Astrocyte of the cerebellum (primary cell): Measurements from ENCODE around the gene RAPGEF4.
"Not testable (repeated sequence)": the region's sequence is repeated elsewhere in the genome, so short reads cannot be mapped to it uniquely, and the experiment has no call there.

Experiments
- DNase-seq: peaks from one replicate; pipeline ENCODE4 v3.0.0-alpha.2; 2011; ENCODE audit warnings: low read depth
- H3K4me3 ChIP-seq: 2 replicates; pipeline ENCODE4 v1.5.1; 2011; ENCODE audit warnings: mild to moderate bottlenecking, low read depth, low read length, moderate library complexity
- in situ Hi-C: cut with HindIII; loops from 2 replicates; pipeline ENCODE4 v1.10.0; 2017; ENCODE audit warnings: low sequenced_read_pairs
- TF ChIP-seq, protein P1 (sequence below): IDR thresholded peaks from 2 replicates; pipeline ENCODE4 v1.5.1; 2012; ENCODE audit warnings: low read length, low read depth, moderate library complexity, mild to moderate bottlenecking; ENCODE audit errors: missing control alignments

The RAPGEF4 gene

DNA sequence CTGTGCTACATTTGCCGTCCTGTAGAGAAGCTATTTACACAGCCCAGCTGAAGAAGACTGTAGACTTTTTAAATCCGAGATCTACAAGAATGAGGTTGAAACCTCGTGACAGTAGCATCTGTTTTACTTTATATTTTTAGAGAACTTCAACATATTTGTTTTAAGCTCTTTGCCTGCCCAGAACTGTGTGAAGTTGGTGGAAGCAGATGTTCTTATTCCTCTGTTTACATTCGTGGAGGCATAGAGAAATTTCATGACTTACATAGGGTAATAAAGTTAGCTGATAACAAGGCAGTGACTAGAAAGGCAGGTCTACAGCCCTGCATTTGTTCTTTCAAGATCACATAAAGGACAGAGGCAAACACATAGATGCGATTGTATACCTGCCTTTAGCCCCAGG, 293.0 kb downstream of the RAPGEF4 start:
- in situ Hi-C loops = no loop called here
- DNase-seq = no peak
- H3K4me3 ChIP-seq = no peak overlapping the region
- TF ChIP-seq, protein P1, sequence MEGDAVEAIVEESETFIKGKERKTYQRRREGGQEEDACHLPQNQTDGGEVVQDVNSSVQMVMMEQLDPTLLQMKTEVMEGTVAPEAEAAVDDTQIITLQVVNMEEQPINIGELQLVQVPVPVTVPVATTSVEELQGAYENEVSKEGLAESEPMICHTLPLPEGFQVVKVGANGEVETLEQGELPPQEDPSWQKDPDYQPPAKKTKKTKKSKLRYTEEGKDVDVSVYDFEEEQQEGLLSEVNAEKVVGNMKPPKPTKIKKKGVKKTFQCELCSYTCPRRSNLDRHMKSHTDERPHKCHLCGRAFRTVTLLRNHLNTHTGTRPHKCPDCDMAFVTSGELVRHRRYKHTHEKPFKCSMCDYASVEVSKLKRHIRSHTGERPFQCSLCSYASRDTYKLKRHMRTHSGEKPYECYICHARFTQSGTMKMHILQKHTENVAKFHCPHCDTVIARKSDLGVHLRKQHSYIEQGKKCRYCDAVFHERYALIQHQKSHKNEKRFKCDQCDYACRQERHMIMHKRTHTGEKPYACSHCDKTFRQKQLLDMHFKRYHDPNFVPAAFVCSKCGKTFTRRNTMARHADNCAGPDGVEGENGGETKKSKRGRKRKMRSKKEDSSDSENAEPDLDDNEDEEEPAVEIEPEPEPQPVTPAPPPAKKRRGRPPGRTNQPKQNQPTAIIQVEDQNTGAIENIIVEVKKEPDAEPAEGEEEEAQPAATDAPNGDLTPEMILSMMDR = no peak

DNA sequence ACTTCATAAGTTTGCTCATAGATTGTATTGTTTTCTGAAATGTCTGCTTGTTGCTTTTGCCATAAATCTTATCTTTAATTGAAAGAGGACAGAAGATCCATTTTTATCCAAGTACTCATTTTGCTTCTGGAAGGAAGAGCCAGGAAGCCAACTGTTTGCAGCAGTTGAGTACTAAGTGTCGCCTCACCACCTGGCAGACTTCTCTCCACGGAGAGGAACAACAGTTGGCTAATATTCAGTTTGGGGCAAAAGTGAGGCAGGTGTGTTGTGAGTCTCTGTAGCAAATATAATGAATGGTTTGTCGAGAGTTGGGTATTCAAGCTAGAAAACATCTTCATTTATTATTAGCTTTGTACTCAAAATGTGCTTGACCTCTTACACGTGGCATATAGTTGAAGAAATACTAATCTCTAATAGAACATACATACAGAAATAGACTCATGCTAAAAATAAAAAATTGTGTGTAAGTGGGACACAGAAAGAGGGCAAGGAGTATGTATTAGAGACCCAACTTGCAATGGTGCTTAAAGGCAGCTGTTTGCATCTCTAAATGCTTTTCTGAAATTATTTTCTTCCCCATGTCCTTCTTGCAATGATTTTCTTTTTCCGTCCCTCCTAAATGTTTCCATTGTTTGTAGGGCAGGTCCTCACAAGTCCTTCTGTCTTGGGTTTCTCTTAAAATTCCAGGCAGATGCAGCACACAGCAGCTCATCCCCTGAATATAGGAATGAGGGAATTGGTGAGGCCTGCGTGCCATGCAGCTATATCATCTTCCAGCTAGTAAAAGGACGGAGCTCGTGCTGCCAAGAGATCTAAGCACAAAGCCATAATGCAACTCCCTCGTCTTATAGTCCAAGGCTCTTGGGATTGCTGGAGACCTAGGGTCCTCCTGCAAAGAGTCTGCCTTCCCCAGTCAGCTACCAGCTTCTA, 295.2 kb downstream of the RAPGEF4 start:
- in situ Hi-C loops = loop anchor here (5.0 kb wide), 1 partner anchor 186 kb away; no protein-coding TSS in a partner anchor
- TF ChIP-seq, protein P1 = no peak
- H3K4me3 ChIP-seq = no peak overlapping the region
- DNase-seq = no peak

DNA sequence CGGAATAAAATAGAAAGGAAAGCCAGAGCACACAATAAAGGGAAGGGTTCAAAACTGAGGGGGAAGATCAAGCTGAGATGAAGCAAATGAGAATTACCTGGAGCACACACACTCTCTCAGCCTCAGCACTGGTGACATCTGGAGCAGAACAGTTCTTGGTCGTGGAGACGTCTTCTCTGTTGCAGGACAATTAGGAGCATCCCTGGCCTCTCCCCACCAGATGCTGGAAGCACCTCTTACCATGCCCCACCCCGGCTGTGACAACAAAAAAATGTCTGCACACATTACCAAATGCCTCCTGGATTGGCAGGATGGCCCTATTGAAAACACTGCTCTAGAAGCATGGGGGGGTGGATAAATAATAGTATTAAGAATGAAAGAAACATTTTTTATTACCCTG, 296.4 kb downstream of the RAPGEF4 start:
- DNase-seq = no peak
- TF ChIP-seq, protein P1 = no peak
- H3K4me3 ChIP-seq = no peak overlapping the region
- in situ Hi-C loops = loop anchor here (5.0 kb wide), 1 partner anchor 185 kb away; no protein-coding TSS in a partner anchor

DNA sequence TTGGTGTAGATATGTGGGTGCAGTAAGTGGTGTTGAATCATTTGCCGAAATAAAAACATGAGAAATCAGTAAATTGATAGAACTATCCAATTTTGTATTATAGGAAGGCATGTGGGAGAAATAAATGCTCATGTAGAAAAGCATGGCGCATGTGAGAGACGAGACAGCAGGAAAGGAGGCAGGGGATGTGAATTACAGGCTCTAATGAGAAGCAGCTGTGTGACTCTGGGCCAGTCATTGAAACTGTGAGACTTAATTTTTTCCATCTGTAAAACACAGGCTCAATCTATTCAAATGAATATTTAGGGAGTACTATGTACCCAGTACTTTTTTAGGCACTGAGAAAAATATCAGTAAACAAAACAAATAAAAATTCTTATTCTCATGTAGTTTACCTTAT, 297.4 kb downstream of the RAPGEF4 start:
- no peak for DNase-seq
- no peak overlapping the region for H3K4me3 ChIP-seq
- TF ChIP-seq, protein P1 = no peak
- in situ Hi-C loops = loop anchor here (5.0 kb wide), 1 partner anchor 184 kb away; no protein-coding TSS in a partner anchor

DNA sequence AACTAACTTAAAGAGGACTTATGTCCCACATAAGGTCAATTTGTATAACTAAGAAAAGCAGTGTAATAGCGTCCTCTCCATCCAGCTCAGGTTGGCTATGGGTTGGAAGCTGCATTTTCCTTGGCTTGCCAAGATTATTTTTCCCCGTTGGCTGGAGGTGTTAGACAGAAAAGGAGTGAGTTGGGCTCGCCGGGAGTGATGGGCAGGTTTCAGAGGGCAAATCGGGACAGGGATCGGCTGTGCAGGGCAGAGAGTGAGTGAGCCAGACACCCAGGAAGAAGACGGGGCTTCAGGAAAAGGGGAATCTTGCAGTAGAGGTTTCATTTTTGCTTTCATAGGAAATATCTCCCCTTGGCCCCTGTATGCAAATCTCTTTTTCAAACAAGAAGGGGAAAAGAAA, 298.5 kb downstream of the RAPGEF4 start:
- in situ Hi-C loops = loop anchor here (5.0 kb wide), 1 partner anchor 183 kb away; no protein-coding TSS in a partner anchor
- no peak overlapping the region for H3K4me3 ChIP-seq
- TF ChIP-seq, protein P1 = no peak
- no peak for DNase-seq

DNA sequence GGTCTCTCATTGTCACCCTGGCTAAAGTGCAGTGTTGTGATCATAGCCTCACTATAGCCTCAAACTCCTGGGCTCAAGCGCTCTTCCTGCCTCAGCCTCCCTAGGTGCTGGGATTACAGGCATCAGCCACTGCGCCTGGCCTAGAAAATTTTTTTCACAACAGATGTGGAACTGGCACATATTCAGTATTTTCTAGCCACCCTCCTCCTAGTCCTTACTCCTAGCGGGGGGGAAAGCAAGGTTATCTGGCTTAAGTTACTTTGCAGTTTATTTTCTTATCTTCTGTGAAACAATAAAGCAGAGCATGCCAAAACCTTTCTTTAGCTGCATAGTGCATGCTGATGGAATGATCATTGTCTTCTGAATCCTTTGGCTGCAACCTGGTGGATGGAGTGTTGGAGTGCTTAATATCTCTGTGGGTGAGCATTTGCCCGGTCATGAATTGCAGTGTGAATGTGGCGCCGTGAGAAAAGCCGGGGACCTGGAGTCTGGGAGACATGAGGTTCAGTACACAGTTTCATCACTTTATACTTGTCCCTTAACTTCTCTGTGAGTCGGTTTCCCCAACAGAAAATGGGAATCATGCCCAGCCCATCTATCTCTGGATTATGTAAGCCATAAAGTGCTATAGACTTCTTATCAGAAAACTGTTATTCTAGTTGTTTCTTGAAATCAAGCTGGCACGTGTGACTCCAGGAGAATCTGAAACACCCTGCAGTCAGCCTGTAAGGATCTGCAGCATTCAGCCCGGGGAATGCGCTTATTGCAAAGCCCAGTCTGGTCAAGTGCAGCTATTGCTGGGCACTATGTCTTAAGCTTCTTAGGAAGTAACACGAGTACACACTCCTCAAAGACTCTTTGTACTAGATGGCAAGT, 301.8 kb downstream of the RAPGEF4 start:
- no peak for DNase-seq
- in situ Hi-C loops = no loop called here
- H3K4me3 ChIP-seq = no peak overlapping the region
- TF ChIP-seq, protein P1 = no peak

DNA sequence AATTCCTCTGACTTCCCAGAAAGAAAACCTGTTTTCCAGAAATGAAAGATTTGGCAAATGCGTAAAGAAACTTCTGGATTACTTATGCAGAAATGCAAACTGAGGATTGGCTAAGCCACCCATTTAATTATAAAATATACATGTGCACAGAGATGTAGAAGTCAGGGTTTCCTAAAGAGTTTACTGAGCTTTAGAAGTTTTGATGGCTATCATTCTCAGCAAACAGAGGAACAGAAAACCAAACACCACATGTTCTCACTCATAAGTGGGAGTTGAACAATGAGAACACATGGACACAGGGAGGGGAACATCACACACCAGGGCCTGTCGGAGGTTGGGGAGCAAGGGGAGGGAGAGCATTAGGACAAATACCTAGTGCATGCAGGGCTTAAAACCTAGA, 302.6 kb downstream of the RAPGEF4 start:
- in situ Hi-C loops, H3K4me3 ChIP-seq, DNase-seq: not testable (repeated sequence)
